GM12891 (cell line): ENCODE results near the gene MUC13.

Source experiments
- DNase-seq: peaks from one replicate; pipeline ENCODE4 v3.0.0; 2011; ENCODE audit warnings: low spot score; ENCODE audit not compliant: insufficient read length
- FAIRE-seq: peaks from 2 replicates; lab custom pipeline; 2011; peaks lifted over from hg19 to GRCh38; lab: Jason Lieb, UNC
- PAX5 ChIP-seq: IDR thresholded peaks from 2 replicates; pipeline ENCODE4 v1.6.1; 2011; ENCODE audit warnings: low read length, moderate library complexity, mild to moderate bottlenecking; ENCODE audit not compliant: insufficient read depth, severe bottlenecking
- POLR2A ChIP-seq: IDR thresholded peaks from 2 replicates; pipeline ENCODE4 v1.6.1; 2011; ENCODE audit warnings: low read depth, low read length, control low read depth
- POLR2AphosphoS5 ChIP-seq: IDR thresholded peaks from 2 replicates; pipeline ENCODE4 v1.6.1; 2011; ENCODE audit warnings: low read depth, low read length, control low read depth
- POU2F2 ChIP-seq: IDR thresholded peaks from 2 replicates; pipeline ENCODE4 v1.6.1; 2011; ENCODE audit warnings: low read depth, mild to moderate bottlenecking, control low read depth, low read length, moderate library complexity
- SPI1 ChIP-seq: IDR thresholded peaks from 2 replicates; pipeline ENCODE4 v1.6.1; 2011; ENCODE audit warnings: low read depth, low read length, control low read depth
- TAF1 ChIP-seq: IDR thresholded peaks from 2 replicates; pipeline ENCODE4 v1.6.1; 2011; ENCODE audit warnings: low read depth, low read length, control low read depth

MUC13 gene

DNA sequence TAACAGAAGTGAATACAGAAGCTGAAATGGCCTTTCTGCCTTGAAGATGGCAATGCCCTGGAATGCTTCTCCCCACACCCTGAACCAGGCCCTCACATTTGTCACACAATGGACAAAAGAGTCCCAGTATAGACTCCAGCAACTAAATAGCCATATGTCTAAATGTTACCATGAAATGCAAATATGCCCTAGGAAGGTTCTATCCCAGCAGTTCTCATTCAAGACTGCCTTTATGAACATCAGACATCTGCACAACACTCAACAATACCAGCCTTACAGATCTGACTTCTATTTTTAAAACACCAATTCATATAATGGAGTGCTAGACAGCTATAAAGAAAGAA, 55.2 kb downstream of the MUC13 start:
- FAIRE-seq (no peak), DNase-seq (no peak)
- TF ChIP-seq POLR2A (no peak), POU2F2 (no peak), POLR2AphosphoS5 (no peak), TAF1 (no peak), PAX5 (no peak), SPI1 (no peak)

DNA sequence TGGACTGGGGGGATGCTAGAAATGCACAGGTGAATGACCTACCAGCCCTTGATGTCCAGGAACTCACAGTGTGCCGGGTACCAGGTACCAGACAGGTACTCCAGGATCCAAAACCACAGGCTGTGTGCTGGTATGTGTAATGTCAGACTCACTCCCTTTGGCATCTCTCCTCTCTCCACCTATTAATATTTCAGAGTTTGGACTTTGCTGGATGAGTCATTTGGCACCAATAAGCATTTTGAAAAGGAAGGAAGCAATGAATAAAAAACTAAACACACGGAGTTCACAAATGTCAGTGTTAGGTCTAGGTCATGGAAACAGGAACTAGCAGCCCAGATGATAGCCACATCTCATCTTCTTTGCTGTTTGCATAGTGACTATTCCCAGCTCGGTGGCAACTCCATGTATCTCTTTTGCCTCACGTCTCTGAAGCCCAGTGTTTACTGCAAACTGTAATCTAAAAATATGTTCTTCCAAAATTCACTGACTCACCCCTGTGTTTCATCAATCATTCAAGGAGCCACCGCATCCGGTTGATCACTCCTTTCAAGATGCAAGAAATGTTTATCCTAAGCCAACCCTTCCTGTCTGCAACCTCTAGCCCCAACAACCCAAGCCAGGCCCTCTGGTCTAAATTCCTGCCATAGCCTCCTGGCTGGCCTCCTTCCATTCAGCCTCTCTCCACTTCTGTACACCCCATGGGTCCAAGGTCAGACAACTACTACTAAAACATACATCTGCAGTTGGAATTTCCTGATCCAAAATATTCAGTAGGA, 55.8 kb downstream of the MUC13 start:
- TF ChIP-seq PAX5 (no peak), POLR2A (no peak), TAF1 (no peak), POU2F2 (no peak), POLR2AphosphoS5 (no peak), SPI1 (no peak)
- DNase-seq (no peak), FAIRE-seq (no peak)

DNA sequence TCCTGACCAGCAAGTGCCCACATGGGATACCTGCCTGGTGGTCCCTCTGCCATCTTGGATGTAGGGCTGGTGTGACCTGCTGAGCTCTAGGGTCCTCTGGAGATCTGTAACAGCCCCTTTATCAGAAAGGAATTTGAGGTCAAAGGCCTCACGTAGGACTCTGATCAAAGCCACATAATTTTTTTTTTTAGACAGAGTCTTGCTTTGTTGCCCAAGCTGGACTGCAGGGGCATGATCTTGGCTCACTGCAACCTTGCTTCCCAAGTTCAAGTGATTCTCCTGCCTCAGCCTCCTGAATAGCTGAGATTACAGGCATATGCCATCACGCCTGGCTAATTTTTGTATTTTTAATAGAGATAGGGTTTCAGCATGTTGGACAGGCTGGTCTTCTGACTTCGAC, 56.9 kb downstream of the MUC13 start:
- FAIRE-seq (no peak), DNase-seq (no peak)
- no peak for TF ChIP-seq SPI1
- TF ChIP-seq POLR2AphosphoS5, result no peak

DNA sequence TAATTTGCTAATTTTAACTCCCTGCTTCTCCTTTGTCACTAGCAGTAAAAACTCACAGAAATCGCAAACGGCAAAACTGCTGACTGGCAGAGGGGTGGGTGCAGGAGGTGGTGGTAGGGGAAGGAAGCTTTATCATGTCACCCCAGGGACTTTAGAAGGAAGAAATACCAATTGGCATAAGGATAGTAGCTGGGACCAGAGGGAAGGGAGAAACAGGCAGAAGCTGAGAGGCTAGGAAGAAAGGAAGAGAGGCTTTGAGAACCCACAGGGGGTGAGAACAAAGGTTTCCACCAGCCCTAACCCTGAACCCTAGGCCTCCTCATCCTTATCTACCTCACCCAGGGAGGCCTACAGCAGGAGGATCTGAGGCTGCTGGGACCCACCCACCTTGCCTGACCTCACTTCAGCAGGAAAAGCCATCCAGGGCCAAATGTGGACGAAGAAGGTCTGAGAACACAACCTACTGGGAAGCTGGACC, 58.1 kb downstream of the MUC13 start:
- no peak for TF ChIP-seq POLR2A
- TF ChIP-seq PAX5, result no peak
- TF ChIP-seq POLR2AphosphoS5, result no peak
- TF ChIP-seq POU2F2, result no peak
- TF ChIP-seq TAF1, result no peak
- no peak for TF ChIP-seq SPI1
- no peak for DNase-seq
- no peak for FAIRE-seq

DNA sequence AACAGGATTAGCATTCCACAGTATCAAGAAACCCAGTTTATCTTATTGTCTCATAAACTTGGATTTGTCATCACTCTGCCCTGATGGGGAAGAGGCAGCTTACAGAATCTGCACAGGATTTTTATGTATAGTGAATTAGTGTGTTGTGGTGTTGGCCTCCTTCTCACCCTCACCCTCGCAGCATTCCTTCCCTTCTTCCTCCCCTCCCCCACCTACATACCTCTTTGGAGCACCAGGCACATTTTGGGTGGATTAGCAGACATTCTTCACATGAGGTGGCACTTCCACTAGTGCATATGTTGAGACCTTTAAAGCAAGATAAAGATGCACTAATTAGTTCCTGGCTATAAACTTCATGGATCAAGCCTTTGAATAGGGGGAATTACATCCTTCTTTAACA, 61.3 kb downstream of the MUC13 start:
- TF ChIP-seq POU2F2 (no peak), POLR2AphosphoS5 (no peak), POLR2A (no peak), TAF1 (no peak), SPI1 (no peak), PAX5 (no peak)
- FAIRE-seq (no peak), DNase-seq (no peak)

DNA sequence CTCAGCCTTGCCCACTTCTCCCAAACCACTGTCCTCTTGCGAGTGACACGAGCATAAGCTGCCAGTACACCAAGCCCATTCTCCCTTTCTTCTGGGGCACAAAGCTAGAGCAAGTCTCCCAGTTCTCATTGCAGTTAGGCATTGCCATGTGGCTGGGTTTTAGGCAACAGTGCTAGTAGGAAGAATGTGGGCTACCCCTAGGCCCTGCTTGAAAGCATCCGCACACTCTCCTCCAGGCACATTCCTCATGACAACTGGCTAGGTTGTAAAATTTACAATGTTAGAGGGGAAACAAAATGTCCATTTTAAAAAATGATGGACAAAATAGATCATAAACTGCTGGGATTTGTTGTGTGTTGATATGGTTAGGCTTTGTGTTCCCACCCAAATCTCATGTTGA, 67.0 kb downstream of the MUC13 start:
- DNase-seq, result no peak
- TF ChIP-seq POLR2AphosphoS5, result no peak
- TF ChIP-seq POLR2A, result no peak
- no peak for FAIRE-seq

DNA sequence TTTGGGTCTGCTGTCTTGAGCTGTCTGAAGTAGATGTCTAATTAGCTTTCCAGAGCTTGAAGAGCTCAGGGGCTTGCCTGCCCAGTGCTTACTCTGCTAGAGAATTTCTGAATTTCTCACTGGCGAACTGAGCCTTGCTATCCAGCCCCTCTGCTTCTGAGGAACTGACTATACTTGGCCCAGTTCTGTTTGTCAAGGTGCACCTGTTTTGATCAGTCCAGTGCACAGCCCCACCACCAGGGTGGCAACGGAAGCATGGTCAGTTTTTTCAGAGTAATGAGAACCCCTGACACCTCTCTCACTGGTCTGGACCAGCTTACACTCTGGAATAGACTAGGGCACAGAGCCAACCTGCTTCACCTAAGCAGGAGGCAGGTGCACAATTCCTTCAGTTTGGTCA, 72.5 kb downstream of the MUC13 start:
- DNase-seq (no peak), FAIRE-seq (no peak)
- TF ChIP-seq POLR2A, result no peak
- TF ChIP-seq PAX5, result no peak
- no peak for TF ChIP-seq TAF1
- TF ChIP-seq POU2F2, result no peak
- no peak for TF ChIP-seq SPI1
- TF ChIP-seq POLR2AphosphoS5, result no peak

DNA sequence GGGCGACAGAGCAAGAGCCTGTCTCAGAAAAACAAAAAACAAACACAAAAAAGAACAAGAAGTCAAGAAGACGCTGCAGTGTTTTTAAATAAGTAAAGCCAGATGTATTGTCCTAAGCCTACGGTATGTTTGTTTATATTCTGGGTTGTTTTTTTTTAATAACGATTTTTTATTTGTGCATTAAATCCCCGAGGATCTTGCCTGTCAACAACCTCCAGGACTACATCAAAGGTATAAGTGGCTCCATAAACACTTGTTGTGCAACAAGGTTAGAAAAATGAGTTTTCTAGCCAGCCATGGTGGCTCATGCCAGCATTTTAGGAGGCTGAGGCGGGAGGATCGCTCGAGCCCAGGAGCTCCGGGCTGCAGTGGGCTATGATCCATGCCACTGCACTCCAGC, 73.5 kb downstream of the MUC13 start:
- TF ChIP-seq PAX5 (no peak), POLR2AphosphoS5 (no peak), POU2F2 (no peak), SPI1 (no peak), POLR2A (no peak), TAF1 (no peak)
- FAIRE-seq, result no peak

DNA sequence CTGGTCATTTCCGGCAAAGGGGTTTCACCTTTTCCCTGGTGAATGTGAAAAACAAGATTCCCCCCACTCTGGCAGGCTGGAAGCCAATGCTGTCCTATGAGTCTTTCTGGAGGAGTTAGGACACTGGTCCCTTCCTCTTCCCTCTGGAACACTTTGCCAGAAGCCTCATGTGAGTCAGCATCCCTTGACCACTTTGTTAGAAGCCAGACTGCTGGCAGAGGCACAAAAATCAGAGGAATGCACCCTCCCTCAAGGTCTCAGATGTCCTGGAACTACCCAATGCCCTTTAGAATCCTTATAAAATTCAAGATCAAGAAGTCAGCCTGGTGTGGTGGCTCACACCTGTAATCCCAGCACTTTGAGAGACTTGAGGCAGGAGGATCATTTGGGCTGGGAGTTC, 74.0 kb downstream of the MUC13 start:
- TF ChIP-seq POU2F2, result no peak
- no peak for TF ChIP-seq PAX5
- no peak for TF ChIP-seq POLR2A
- no peak for TF ChIP-seq TAF1
- no peak for TF ChIP-seq SPI1
- no peak for TF ChIP-seq POLR2AphosphoS5
- DNase-seq (no peak), FAIRE-seq (no peak)

More for the DNA sequence above, 73.5 kb downstream of the MUC13 start:
- DNase-seq, result no peak

DNA sequence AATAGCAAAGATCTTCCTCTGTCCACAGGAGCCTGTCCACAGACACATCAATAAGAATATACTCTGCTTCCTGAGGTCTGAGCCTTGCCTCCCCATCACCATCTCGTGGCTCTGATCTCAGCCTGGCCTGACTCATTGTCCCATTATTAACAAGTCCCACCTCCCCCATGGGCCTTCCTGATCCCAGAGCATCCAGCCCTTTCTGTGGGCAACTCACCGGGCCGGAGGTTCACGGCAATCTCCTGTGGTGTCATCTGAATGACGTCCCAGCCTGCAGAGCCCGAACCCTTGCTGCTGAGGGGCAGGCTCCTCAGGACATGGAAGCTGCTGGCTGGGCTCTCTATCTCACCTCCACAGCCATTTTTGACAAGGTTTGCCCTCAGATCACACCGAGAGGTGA, 75.5 kb downstream of the MUC13 start:
- TF ChIP-seq POU2F2 (no peak), TAF1 (no peak), POLR2A (no peak), POLR2AphosphoS5 (no peak), SPI1 (no peak), PAX5 (no peak)
- DNase-seq (no peak), FAIRE-seq (no peak)

DNA sequence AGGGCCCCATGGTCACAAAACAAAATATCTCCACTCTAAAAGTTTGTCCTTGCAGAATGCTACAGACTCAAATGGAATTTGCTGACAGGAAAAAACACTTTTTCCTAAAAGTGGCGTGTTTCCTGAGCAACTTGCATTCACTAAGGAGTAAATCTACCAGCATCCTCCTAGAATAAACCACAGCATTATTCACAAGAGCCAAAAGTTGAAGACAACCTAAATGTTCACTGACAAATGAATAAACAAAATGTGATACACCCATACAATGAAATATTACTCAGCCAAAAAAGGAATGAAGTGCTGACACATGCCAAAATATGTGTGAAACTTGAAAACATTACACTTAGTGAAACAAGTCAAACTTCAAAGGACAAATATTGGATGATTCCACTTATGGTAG, 76.3 kb downstream of the MUC13 start:
- DNase-seq (no peak), FAIRE-seq (no peak)
- TF ChIP-seq SPI1, result no peak
- no peak for TF ChIP-seq POU2F2
- no peak for TF ChIP-seq POLR2AphosphoS5
- no peak for TF ChIP-seq PAX5
- TF ChIP-seq POLR2A, result no peak
- no peak for TF ChIP-seq TAF1
